ENCODE data around the gene KLB. TPM values are rescaled to one million over a fixed set of nuclear protein-coding genes. Genes with fewer than 3 reads are reported as not detected.

Gene KLB
- total and polyA plus RNA-seq, 4 experiments from 2014 or later, result 0.06 TPM; not detected in 3

- Histone ChIP-seq H3K27ac (ENCODE audit: low read depth, low read length) (no peak overlapping the region), H3K36me3 (ENCODE audit: insufficient read depth, low read length) (peaks cover 7% of the 10 kb centered on the region), H3K4me1 (ENCODE audit: insufficient read depth, low read length) (no peaks in the 10 kb centered on the region), H3K9me3 (ENCODE audit: control insufficient read depth in 1 of 2, low read length in 2 of 2) (no peaks in the 10 kb centered on the region), H3K4me3 (ENCODE audit: low read length in 2 of 2) (no peak overlapping the region), H3K27me3 (ENCODE audit: insufficient read depth, low read length) (no peaks in the 10 kb centered on the region)
- DNase-seq, result no peak
- Mint-ChIP-seq H3K9me3 (no peaks in the 10 kb centered on the region), H3K27ac (peak overlapping the region in 2 of 7 donors; percentile 20 to 32), H3K36me3 (peaks cover 11 to 20% of the 10 kb centered on the region in 2 donors), H3K4me1 (no peaks in the 10 kb centered on the region), H3K4me3 (no peak overlapping the region), H3K27me3 (no peaks in the 10 kb centered on the region)
- intact Hi-C loops (cut with micrococcal nuclease), result no loop called here
- ChIA-PET POLR2A (ENCODE audit: partially characterized antibody) (no interaction called here), CTCF (ENCODE audit: partially characterized antibody) (no interaction called here)
Measured at GRCh38 chr4:39476187-39476895, 69.6 kb downstream of the KLB start.

- no peaks in the 10 kb centered on the region for H3K27me3 Mint-ChIP-seq
- Histone ChIP-seq H3K27ac (ENCODE audit: low read depth, low read length) (no peak overlapping the region), H3K4me1 (ENCODE audit: insufficient read depth, low read length) (no peaks in the 10 kb centered on the region), H3K9me3 (ENCODE audit: control insufficient read depth in 1 of 2, low read length in 2 of 2) (no peaks in the 10 kb centered on the region), H3K36me3 (ENCODE audit: insufficient read depth, low read length) (no peaks in the 10 kb centered on the region), H3K4me3 (ENCODE audit: low read length in 2 of 2) (no peak overlapping the region), H3K27me3 (ENCODE audit: insufficient read depth, low read length) (no peaks in the 10 kb centered on the region)
- H3K9me3 Mint-ChIP-seq, result peaks cover 0 to 9% (median 7%) of the 10 kb centered on the region in 8 donors
- no peak for DNase-seq
- no peaks in the 10 kb centered on the region for H3K4me1 Mint-ChIP-seq
- H3K27ac Mint-ChIP-seq, result no peak overlapping the region
- intact Hi-C loops (cut with micrococcal nuclease), result no loop called here
- H3K4me3 Mint-ChIP-seq, result no peak overlapping the region
- H3K36me3 Mint-ChIP-seq, result peaks cover 0 to 12% of the 10 kb centered on the region in 2 donors
- ChIA-PET CTCF (ENCODE audit: partially characterized antibody) (interaction anchor here (2.4 kb wide), 1 partner anchor 11 kb away, joined by 9 read pairs; no protein-coding TSS in a partner anchor), POLR2A (ENCODE audit: partially characterized antibody) (no interaction called here)
Measured at GRCh38 chr4:39480251-39480650, 73.5 kb downstream of the KLB start.

GRCh38 chr4:39480902-39481695 lies 74.4 kb downstream of the KLB start:
- Mint-ChIP-seq H3K9me3 (peaks cover 0 to 11% (median 8%) of the 10 kb centered on the region in 8 donors), H3K27me3 (no peaks in the 10 kb centered on the region), H3K36me3 (peaks cover 0 to 8% of the 10 kb centered on the region in 2 donors), H3K27ac (no peak overlapping the region), H3K4me1 (no peaks in the 10 kb centered on the region), H3K4me3 (no peak overlapping the region)
- H3K27me3 ChIP-seq (ENCODE audit: insufficient read depth, low read length), result no peaks in the 10 kb centered on the region
- no peak overlapping the region for H3K27ac ChIP-seq (ENCODE audit: low read depth, low read length)
- no peaks in the 10 kb centered on the region for H3K9me3 ChIP-seq (ENCODE audit: control insufficient read depth in 1 of 2, low read length in 2 of 2)
- no peaks in the 10 kb centered on the region for H3K36me3 ChIP-seq (ENCODE audit: insufficient read depth, low read length)
- ChIA-PET CTCF (ENCODE audit: partially characterized antibody) (interaction anchor here (1.9 kb wide), 1 partner anchor 9 kb away, joined by 7 read pairs; no protein-coding TSS in a partner anchor), POLR2A (ENCODE audit: partially characterized antibody) (interaction anchor here (0.6 kb wide), 1 partner anchor 249 kb away, joined by 3 read pairs; no protein-coding TSS in a partner anchor)
- H3K4me1 ChIP-seq (ENCODE audit: insufficient read depth, low read length), result no peaks in the 10 kb centered on the region
- intact Hi-C loops (cut with micrococcal nuclease), result no loop called here
- no peak for DNase-seq
- no peak overlapping the region for H3K4me3 ChIP-seq (ENCODE audit: low read length in 2 of 2)

GRCh38 chr4:39484582-39485272 lies 78.0 kb downstream of the KLB start:
- H3K27me3 Mint-ChIP-seq, result peaks cover 0 to 2% of the 10 kb centered on the region in 2 donors
- Histone ChIP-seq H3K9me3 (ENCODE audit: control insufficient read depth in 1 of 2, low read length in 2 of 2) (no peaks in the 10 kb centered on the region), H3K27ac (ENCODE audit: low read depth, low read length) (no peak overlapping the region), H3K36me3 (ENCODE audit: insufficient read depth, low read length) (no peaks in the 10 kb centered on the region), H3K4me3 (ENCODE audit: low read length in 2 of 2) (no peak overlapping the region), H3K27me3 (ENCODE audit: insufficient read depth, low read length) (no peaks in the 10 kb centered on the region), H3K4me1 (ENCODE audit: insufficient read depth, low read length) (no peaks in the 10 kb centered on the region)
- ChIA-PET CTCF (ENCODE audit: partially characterized antibody) (interaction anchor here (0.7 kb wide), 1 partner anchor 726 kb away, joined by 3 read pairs; no protein-coding TSS in a partner anchor), POLR2A (ENCODE audit: partially characterized antibody) (no interaction called here)
- intact Hi-C loops (cut with micrococcal nuclease), result no loop called here
- H3K27ac Mint-ChIP-seq, result no peak overlapping the region
- no peaks in the 10 kb centered on the region for H3K4me1 Mint-ChIP-seq
- no peaks in the 10 kb centered on the region for H3K36me3 Mint-ChIP-seq
- DNase-seq, result no peak
- peaks cover 0 to 11% (median 8%) of the 10 kb centered on the region in 8 donors for H3K9me3 Mint-ChIP-seq
- H3K4me3 Mint-ChIP-seq, result no peak overlapping the region

GRCh38 chr4:39486221-39486804 lies 79.6 kb downstream of the KLB start:
- CTCF ChIA-PET (ENCODE audit: partially characterized antibody), result no interaction called here
- POLR2A ChIA-PET (ENCODE audit: partially characterized antibody), result no interaction called here
- no peaks in the 10 kb centered on the region for H3K36me3 ChIP-seq (ENCODE audit: insufficient read depth, low read length)
- intact Hi-C loops (cut with micrococcal nuclease), result no loop called here
- no peak overlapping the region for H3K27ac Mint-ChIP-seq
- no peak overlapping the region for H3K4me3 ChIP-seq (ENCODE audit: low read length in 2 of 2)
- no peak overlapping the region for H3K27ac ChIP-seq (ENCODE audit: low read depth, low read length)
- no peak for DNase-seq
- H3K4me1 ChIP-seq (ENCODE audit: insufficient read depth, low read length), result no peaks in the 10 kb centered on the region
- H3K27me3 ChIP-seq (ENCODE audit: insufficient read depth, low read length), result no peaks in the 10 kb centered on the region
- no peak overlapping the region for H3K4me3 Mint-ChIP-seq
- H3K4me1 Mint-ChIP-seq, result no peaks in the 10 kb centered on the region
- H3K9me3 Mint-ChIP-seq, result peaks cover 0 to 11% (median 8%) of the 10 kb centered on the region in 8 donors
- H3K27me3 Mint-ChIP-seq, result peaks cover 0 to 2% of the 10 kb centered on the region in 2 donors
- H3K9me3 ChIP-seq (ENCODE audit: control insufficient read depth in 1 of 2, low read length in 2 of 2), result no peaks in the 10 kb centered on the region
- no peaks in the 10 kb centered on the region for H3K36me3 Mint-ChIP-seq

- Mint-ChIP-seq H3K4me3 (no peak overlapping the region), H3K27me3 (peaks cover 2% of the 10 kb centered on the region in 2 donors), H3K27ac (no peak overlapping the region), H3K9me3 (peaks cover 0 to 2% (median 0%) of the 10 kb centered on the region in 8 donors), H3K36me3 (no peaks in the 10 kb centered on the region), H3K4me1 (no peaks in the 10 kb centered on the region)
- Histone ChIP-seq H3K27ac (ENCODE audit: low read depth, low read length) (no peak overlapping the region), H3K4me1 (ENCODE audit: insufficient read depth, low read length) (no peaks in the 10 kb centered on the region), H3K4me3 (ENCODE audit: low read length in 2 of 2) (no peak overlapping the region), H3K9me3 (ENCODE audit: control insufficient read depth in 1 of 2, low read length in 2 of 2) (no peaks in the 10 kb centered on the region), H3K36me3 (ENCODE audit: insufficient read depth, low read length) (no peaks in the 10 kb centered on the region), H3K27me3 (ENCODE audit: insufficient read depth, low read length) (no peaks in the 10 kb centered on the region)
- no peak for DNase-seq
- CTCF ChIA-PET (ENCODE audit: partially characterized antibody), result interaction anchor here (1.1 kb wide), 1 partner anchor 21 kb away, joined by 3 read pairs; no protein-coding TSS in a partner anchor
- POLR2A ChIA-PET (ENCODE audit: partially characterized antibody), result no interaction called here
- intact Hi-C loops (cut with micrococcal nuclease), result no loop called here
Measured at GRCh38 chr4:39490322-39490721, 83.6 kb downstream of the KLB start.

GRCh38 chr4:39494354-39494753 lies 87.6 kb downstream of the KLB start:
- Mint-ChIP-seq H3K4me1 (no peaks in the 10 kb centered on the region), H3K4me3 (no peak overlapping the region), H3K36me3 (peaks cover 3 to 8% of the 10 kb centered on the region in 2 donors), H3K9me3 (no peaks in the 10 kb centered on the region), H3K27me3 (peaks cover 0 to 2% of the 10 kb centered on the region in 2 donors), H3K27ac (no peak overlapping the region)
- Histone ChIP-seq H3K4me3 (ENCODE audit: low read length in 2 of 2) (no peak overlapping the region), H3K27ac (ENCODE audit: low read depth, low read length) (no peak overlapping the region), H3K4me1 (ENCODE audit: insufficient read depth, low read length) (no peaks in the 10 kb centered on the region), H3K27me3 (ENCODE audit: insufficient read depth, low read length) (no peaks in the 10 kb centered on the region), H3K36me3 (ENCODE audit: insufficient read depth, low read length) (no peaks in the 10 kb centered on the region), H3K9me3 (ENCODE audit: control insufficient read depth in 1 of 2, low read length in 2 of 2) (no peaks in the 10 kb centered on the region)
- ChIA-PET CTCF (ENCODE audit: partially characterized antibody) (no interaction called here), POLR2A (ENCODE audit: partially characterized antibody) (no interaction called here)
- DNase-seq, result no peak
- intact Hi-C loops (cut with micrococcal nuclease), result no loop called here

Data from CD4-positive, alpha-beta memory T cell (primary cell).